Keratinocyte (primary cell): ENCODE measurements around the gene HPS4.

Experiments
- CTCF ChIP-seq, 3 experiments: IDR thresholded peaks in 1 of 3; conservative IDR thresholded peaks in 1 of 3; optimal IDR thresholded peaks in 1 of 3; 2 replicates in 2 of 3; 3 replicates in 1 of 3; pipeline versions ENCODE3 to v1.5.1; 2011; ENCODE audit warnings: low read length in 3 of 3, mild to moderate bottlenecking in 3 of 3, moderate library complexity in 2 of 3, control low read depth in 1 of 3, inconsistent platforms in 1 of 3; ENCODE audit not compliant: insufficient read depth in 2 of 3; ENCODE audit errors: extremely low read depth in 1 of 3
- EZH2 ChIP-seq: IDR thresholded peaks from one replicate; pipeline ENCODE4 v1.6.1; 2012; ENCODE audit warnings: inconsistent platforms, mild to moderate bottlenecking, low read length, moderate library complexity

- TF ChIP-seq CTCF (optimal IDR thresholded peaks at IDR 0.05 in 1 of 3, IDR thresholded peaks at IDR 0.05 in 1 of 3, conservative IDR thresholded peaks at IDR 0.05 in 1 of 3; ENCODE audit: extremely low read depth in 1 of 3, insufficient read depth in 2 of 3, low read length in 3 of 3) (no peak), EZH2 (no peak)
Measured at GRCh38 chr22:26525946-26526564, 42.5 kb upstream of the HPS4 start.
